ENCODE results near the gene NOL7. TPM values are rescaled to one million over a fixed set of nuclear protein-coding genes. Genes with fewer than 3 reads are reported as not detected.

The NOL7 gene
- total and polyA plus RNA-seq, 2 donors (not counting 3 experiments of a cell fraction or from before 2014, with no cell fraction given): 36.3 to 80.0 TPM

DNA sequence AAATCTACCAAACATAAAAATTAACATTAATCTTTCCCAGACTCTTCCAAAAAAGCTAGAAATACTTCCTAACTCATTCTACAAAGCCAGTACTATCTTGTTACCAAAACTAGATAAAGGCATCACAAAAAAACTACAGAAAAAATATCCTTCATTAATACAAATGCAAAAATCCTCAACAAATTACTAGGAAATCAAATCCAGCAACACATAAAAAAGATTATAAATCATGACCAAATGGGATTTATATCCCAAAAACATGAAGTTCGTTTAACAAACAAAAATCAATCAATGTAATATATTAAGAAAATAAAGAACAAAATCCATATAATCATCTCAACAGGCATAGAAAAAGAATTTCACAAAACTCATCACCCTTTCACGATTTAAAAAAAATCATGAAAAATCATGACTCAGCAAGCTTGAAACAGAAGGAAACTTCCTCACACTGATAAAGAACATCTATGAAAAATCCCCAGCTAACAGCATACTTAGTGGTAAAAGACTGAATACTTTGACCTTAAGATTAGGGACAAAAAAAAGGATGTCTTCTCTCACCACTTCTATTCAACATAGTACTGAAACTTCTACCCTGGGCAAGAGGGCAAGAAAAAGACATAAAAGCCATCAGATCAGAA, 53.3 kb downstream of the NOL7 start:
- FAIRE-seq: no peak
- CTCF ChIA-PET: interaction anchor here (1.3 to 1.8 kb wide), 2 partner anchors 10 to 53 kb away, joined by 3 to 5 read pairs; partner anchors contain the start of gene NOL7

More for the DNA sequence above, 53.3 kb downstream of the NOL7 start:
- Histone ChIP-seq H3K27me3 (ENCODE audit: control insufficient read depth in 2 of 2, insufficient read depth in 2 of 2, low read length in 2 of 2) (no peaks in the 10 kb centered on the region), H3K27ac (ENCODE audit: insufficient read depth, low read depth, low read length) (no peak overlapping the region), H3K4me2 (ENCODE audit: insufficient read depth, low read length) (no peak overlapping the region), H2AFZ (ENCODE audit: low read depth, low read length) (no peak overlapping the region), H3K4me3 (replicated peaks in 1 of 3; ENCODE audit: insufficient read depth in 1 of 3, low read depth in 1 of 3, low read length in 3 of 3) (no peak overlapping the region), H3K9me3 (replicated peaks; ENCODE audit: control insufficient read depth, insufficient read depth, low read length) (no peaks in the 10 kb centered on the region), H3K79me2 (ENCODE audit: control insufficient read depth, insufficient read depth, low read length) (peaks cover 92% of the 10 kb centered on the region), H3K9ac (replicated peaks; ENCODE audit: extremely low read depth, insufficient read depth, low read length) (no peak overlapping the region), H3K9me1 (replicated peaks; ENCODE audit: control insufficient read depth, extremely low read depth, insufficient read depth, low read length) (no peaks in the 10 kb centered on the region), H3K36me3 (ENCODE audit: control insufficient read depth in 2 of 2, extremely low read depth in 1 of 2, insufficient read depth in 2 of 2, low read length in 2 of 2) (no peaks in the 10 kb centered on the region), H4K20me1 (replicated peaks; ENCODE audit: control insufficient read depth, extremely low read depth, insufficient read depth, low read length) (peaks cover 17% of the 10 kb centered on the region), H3K4me1 (ENCODE audit: control insufficient read depth, extremely low read depth, insufficient read depth, low read length) (no peaks in the 10 kb centered on the region)
- no peak for DNase-seq (ENCODE audit: low read depth, low spot score)
- dilution Hi-C loops (cut with MboI; ENCODE audit: extremely low pct_ligation_motif_present, low sequenced_read_pairs): no loop called here
- POLR2A ChIA-PET: no interaction called here
- BruUV-seq (replicated peaks): no TSS peak
- TF ChIP-seq, protein P1, sequence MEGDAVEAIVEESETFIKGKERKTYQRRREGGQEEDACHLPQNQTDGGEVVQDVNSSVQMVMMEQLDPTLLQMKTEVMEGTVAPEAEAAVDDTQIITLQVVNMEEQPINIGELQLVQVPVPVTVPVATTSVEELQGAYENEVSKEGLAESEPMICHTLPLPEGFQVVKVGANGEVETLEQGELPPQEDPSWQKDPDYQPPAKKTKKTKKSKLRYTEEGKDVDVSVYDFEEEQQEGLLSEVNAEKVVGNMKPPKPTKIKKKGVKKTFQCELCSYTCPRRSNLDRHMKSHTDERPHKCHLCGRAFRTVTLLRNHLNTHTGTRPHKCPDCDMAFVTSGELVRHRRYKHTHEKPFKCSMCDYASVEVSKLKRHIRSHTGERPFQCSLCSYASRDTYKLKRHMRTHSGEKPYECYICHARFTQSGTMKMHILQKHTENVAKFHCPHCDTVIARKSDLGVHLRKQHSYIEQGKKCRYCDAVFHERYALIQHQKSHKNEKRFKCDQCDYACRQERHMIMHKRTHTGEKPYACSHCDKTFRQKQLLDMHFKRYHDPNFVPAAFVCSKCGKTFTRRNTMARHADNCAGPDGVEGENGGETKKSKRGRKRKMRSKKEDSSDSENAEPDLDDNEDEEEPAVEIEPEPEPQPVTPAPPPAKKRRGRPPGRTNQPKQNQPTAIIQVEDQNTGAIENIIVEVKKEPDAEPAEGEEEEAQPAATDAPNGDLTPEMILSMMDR (IDR thresholded peaks at IDR 0.05; ENCODE audit: extremely low read depth in 1 of 2, insufficient read depth in 1 of 2, low read depth in 1 of 2, low read length in 2 of 2): no peak
- TF ChIP-seq FOS (IDR thresholded peaks at IDR 0.05; ENCODE audit: borderline replicate concordance, insufficient read depth, low read length): no peak
- no peak for TF ChIP-seq POLR2A (IDR thresholded peaks at IDR 0.05; ENCODE audit: low read depth, low read length)
- TF ChIP-seq, protein P2, sequence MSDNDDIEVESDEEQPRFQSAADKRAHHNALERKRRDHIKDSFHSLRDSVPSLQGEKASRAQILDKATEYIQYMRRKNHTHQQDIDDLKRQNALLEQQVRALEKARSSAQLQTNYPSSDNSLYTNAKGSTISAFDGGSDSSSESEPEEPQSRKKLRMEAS (IDR thresholded peaks at IDR 0.05; ENCODE audit: insufficient read depth, insufficient read length): no peak
- no peak for TF ChIP-seq GATA2 (IDR thresholded peaks at IDR 0.05; ENCODE audit: insufficient read depth, insufficient read length, low read depth, low read length)
- no peak for TF ChIP-seq MYC (IDR thresholded peaks at IDR 0.05; ENCODE audit: low read depth, low read length)
- TF ChIP-seq JUN (IDR thresholded peaks at IDR 0.05; ENCODE audit: borderline replicate concordance, insufficient read depth, insufficient read length, low read depth): no peak
- no peak for TF ChIP-seq POLR2AphosphoS5 (IDR thresholded peaks at IDR 0.05; ENCODE audit: insufficient read depth, low read depth, low read length)
- TF ChIP-seq EZH2 (IDR thresholded peaks at IDR 0.05; ENCODE audit: borderline replicate concordance, low read depth, low read length, severe bottlenecking): no peak
- intact Hi-C loops (cut with micrococcal nuclease): no loop called here
